ENCODE results near the gene DEF6.
"Not testable (repeated sequence)": the region's sequence is repeated elsewhere in the genome, so short reads cannot be mapped to it uniquely, and the experiment has no call there.

Gene DEF6

GRCh38 chr6:35311390-35312075 is 13.9 kb downstream of the DEF6 start:
- DNase-seq, result no peak

GRCh38 chr6:35312076-35312800 is 14.6 kb downstream of the DEF6 start:
- DNase-seq, result no peak

GRCh38 chr6:35312807-35313206 is 15.2 kb downstream of the DEF6 start:
- no peak for DNase-seq

- no peak for DNase-seq
Observed at GRCh38 chr6:35317483-35318195, 20.0 kb downstream of the DEF6 start.

- DNase-seq, result peak; percentile 80
Observed at GRCh38 chr6:35318196-35319171, 20.9 kb downstream of the DEF6 start.

GRCh38 chr6:35319346-35320030 is 21.9 kb downstream of the DEF6 start:
- DNase-seq, result no peak

- no peak for DNase-seq
Observed at GRCh38 chr6:35320031-35320410, 22.4 kb downstream of the DEF6 start.

- DNase-seq, result no peak
Observed at GRCh38 chr6:35321091-35321490, 23.5 kb downstream of the DEF6 start.

- peak; percentile 47 for DNase-seq
Observed at GRCh38 chr6:35327349-35328027, 29.9 kb downstream of the DEF6 start.

- DNase-seq, result no peak
Observed at GRCh38 chr6:35328108-35328723, 30.6 kb downstream of the DEF6 start.

- DNase-seq, result not testable (repeated sequence)
Observed at GRCh38 chr6:35328965-35329364, 31.3 kb downstream of the DEF6 start.

GRCh38 chr6:35330541-35331119 is 33.0 kb downstream of the DEF6 start:
- no peak for DNase-seq

GRCh38 chr6:35332074-35332887 is 34.7 kb downstream of the DEF6 start:
- DNase-seq, result peak; percentile 10

GRCh38 chr6:35341557-35341956 is 43.9 kb downstream of the DEF6 start:
- DNase-seq, result no peak

GRCh38 chr6:35342258-35343091 is 44.9 kb downstream of the DEF6 start, which contains the start of gene PPARD:
Gene PPARD, plus strand, starts transcription at chr6:35342558. Its CDS starts 68,530 bp downstream, at chr6:35411088.
- DNase-seq, result peak; percentile 94

GRCh38 chr6:35343092-35343834 is 45.6 kb downstream of the DEF6 start:
- peak; percentile 7 for DNase-seq

- DNase-seq, result no peak
Observed at GRCh38 chr6:35343835-35344550, 46.4 kb downstream of the DEF6 start.
